ENCODE results near the gene TMEM39A.

Gene TMEM39A

GRCh38 chr3:119463171-119464169 is at the start of gene TMEM39A:
Gene TMEM39A, minus strand, starts transcription at chr3:119463615. Its CDS starts 1,541 bp downstream, at chr3:119462074.
- DNase-seq = peak; percentile 90

- no peak for DNase-seq
Measured at GRCh38 chr3:119510690-119511089, 47.3 kb upstream of the TMEM39A start.

- no peak for DNase-seq
Measured at GRCh38 chr3:119508172-119508845, 44.9 kb upstream of the TMEM39A start.

GRCh38 chr3:119507404-119507803 is 44.0 kb upstream of the TMEM39A start:
- DNase-seq = no peak

GRCh38 chr3:119506631-119507030 is 43.2 kb upstream of the TMEM39A start:
- DNase-seq = no peak

GRCh38 chr3:119500901-119501300 is 37.5 kb upstream of the TMEM39A start:
- no peak for DNase-seq

- DNase-seq = no peak
Measured at GRCh38 chr3:119500265-119500664, 36.9 kb upstream of the TMEM39A start.

GRCh38 chr3:119498186-119499011 is 35.0 kb upstream of the TMEM39A start, which contains the start of gene TIMMDC1:
Gene TIMMDC1, plus strand, starts transcription at chr3:119498547. Its CDS starts 187 bp downstream, at chr3:119498734.
- DNase-seq = peak; percentile 79

- no peak for DNase-seq
Measured at GRCh38 chr3:119497820-119498185, 34.4 kb upstream of the TMEM39A start.

- DNase-seq = no peak
Measured at GRCh38 chr3:119494597-119494996, 31.2 kb upstream of the TMEM39A start.

GRCh38 chr3:119492810-119493209 is 29.4 kb upstream of the TMEM39A start:
- no peak for DNase-seq

- DNase-seq = no peak
Measured at GRCh38 chr3:119492128-119492527, 28.7 kb upstream of the TMEM39A start.

GRCh38 chr3:119490153-119490552 is 26.7 kb upstream of the TMEM39A start:
- no peak for DNase-seq

GRCh38 chr3:119485563-119485962 is 22.1 kb upstream of the TMEM39A start:
- DNase-seq = no peak

- no peak for DNase-seq
Measured at GRCh38 chr3:119483101-119483500, 19.7 kb upstream of the TMEM39A start.

GRCh38 chr3:119481079-119481478 is 17.7 kb upstream of the TMEM39A start:
- no peak for DNase-seq

GRCh38 chr3:119470866-119471265 is 7.5 kb upstream of the TMEM39A start:
- no peak for DNase-seq

GRCh38 chr3:119469418-119470189 is 6.2 kb upstream of the TMEM39A start:
- no peak for DNase-seq

GRCh38 chr3:119468041-119468440 is 4.6 kb upstream of the TMEM39A start:
- no peak for DNase-seq

- no peak for DNase-seq
Measured at GRCh38 chr3:119457246-119457645, 6.2 kb downstream of the TMEM39A start.

- DNase-seq = no peak
Measured at GRCh38 chr3:119456469-119456868, 6.9 kb downstream of the TMEM39A start.

- no peak for DNase-seq
Measured at GRCh38 chr3:119453822-119454221, 9.6 kb downstream of the TMEM39A start.
